NCI-H2029 (cell line): ENCODE results near the gene TP53TG5.
A peak's percentile ranks its signal among the peaks of the same experiment; 100 is the strongest.

Experiments
- DNase-seq: peaks from one replicate; lab custom pipeline; 2025; lab: John Stamatoyannopoulos, UW

TP53TG5 gene

GRCh38 chr20:45405571-45406259, 27.6 kb upstream of the TP53TG5 start:
- no peak for DNase-seq

- DNase-seq, result peak; percentile 48
Measured at GRCh38 chr20:45404438-45404837, 26.3 kb upstream of the TP53TG5 start.

DNA sequence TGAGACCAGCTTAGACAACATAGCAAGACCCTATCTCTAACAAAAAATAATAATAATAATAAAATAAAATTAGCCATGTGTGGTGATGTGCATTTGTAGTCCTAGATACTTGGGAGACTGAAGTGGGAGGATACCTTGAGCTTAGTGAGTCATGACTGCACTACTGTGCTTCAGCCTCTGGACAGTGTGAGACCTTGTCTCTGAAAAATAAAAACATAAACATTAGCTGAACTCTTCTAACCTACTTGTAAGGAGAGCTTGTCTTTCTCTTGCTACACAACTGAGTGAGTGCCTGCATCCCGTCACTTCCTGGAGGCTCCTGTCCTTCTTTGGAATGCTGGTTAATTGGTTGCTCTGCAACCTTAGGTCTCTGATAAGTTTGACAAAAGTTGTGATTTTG, 24.8 kb upstream of the TP53TG5 start:
- DNase-seq, result no peak

DNA sequence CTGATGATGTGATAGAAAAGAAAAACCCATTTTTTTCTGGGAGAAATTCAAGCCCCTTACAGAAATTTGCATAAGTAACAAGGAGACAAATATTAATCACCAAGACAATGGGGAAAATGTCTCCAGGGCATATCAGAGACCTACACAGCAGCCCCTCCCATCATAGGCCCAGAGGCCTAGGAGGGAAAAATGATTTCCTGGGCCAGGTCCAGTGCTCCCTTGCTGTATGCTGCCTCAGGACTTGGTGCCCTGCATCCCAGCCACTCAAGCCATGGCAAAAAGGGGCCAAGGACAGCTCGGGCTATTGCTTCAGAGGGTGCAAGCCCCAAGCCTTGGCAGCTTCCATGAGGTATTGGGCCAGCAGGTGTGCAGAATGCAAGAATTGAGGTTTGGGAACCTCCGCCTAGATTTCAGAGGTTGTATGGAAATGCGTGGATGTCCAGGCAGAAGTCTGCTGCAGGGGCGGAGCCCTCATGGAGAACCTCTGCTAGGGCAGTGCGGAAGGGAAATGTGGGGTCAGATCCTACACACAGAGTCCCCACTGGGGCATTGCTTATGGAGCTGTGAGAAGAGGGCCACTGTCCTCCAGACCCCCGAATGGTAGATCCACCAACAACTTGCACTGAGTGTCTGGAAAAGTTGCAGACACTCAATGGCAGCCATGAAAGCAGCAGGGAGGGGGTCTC, 22.4 kb upstream of the TP53TG5 start:
- DNase-seq, result no peak

GRCh38 chr20:45399018-45399417, 20.9 kb upstream of the TP53TG5 start:
- no peak for DNase-seq

DNA sequence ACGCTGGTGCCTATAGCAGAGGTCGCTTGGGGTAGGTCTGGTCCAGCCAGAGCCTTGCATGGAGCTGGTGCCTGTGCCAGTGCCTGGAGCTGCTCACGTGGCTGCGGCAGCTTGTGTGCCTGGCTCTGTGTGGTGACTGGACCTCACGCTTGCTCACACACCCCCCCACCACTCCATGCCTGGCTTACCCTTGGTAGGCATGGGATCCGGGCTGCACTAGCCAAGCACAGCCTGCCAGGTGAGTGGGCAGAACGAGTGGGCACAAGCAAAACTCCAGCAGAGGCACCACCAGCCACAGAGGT, 16.9 kb upstream of the TP53TG5 start:
- DNase-seq, result no peak

DNA sequence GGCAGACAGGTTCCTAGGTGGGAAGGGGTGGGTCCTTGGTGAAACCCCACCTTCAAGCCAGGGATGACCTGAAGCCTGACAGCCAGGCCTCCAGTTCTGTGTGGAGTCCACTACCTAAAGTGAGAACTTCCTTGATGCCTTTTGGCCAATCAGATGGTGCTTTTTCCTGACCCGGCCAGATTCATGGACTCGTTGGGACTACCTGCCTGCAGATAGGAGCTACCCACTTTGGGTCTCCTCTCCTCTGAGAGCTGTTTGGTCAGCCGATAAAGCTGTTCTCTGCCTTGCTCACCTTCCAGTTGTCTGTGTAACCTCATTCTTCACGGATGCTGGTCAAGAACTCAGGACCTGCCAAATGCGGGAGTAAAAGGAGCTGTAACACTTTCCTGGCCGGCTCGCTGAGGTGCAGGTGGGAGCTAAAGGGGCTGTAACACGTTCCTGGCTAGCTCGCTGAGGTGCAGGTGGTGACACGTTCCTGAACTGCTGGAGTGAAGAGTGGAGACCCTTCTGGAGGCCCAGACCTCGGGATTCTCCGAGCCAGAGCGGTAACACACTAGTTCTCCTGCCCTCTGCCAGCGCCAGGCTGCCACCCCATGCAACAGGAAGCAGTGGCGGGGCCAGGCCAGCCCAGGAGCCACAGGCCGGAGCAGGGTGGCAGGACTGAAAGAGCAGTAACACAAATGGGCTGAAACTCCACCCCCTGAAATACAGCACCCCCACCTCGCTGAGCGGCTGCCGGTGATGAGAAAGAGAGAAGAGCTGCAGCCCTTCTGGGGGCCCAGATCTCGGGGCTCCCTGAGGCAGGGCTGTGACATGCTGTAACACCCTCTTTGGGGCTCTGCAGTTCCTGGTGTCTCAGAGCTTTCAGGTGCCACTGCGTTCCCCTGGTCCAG, 16.3 kb upstream of the TP53TG5 start:
- DNase-seq, result no peak

- DNase-seq, result no peak
Measured at GRCh38 chr20:45392733-45393132, 14.6 kb upstream of the TP53TG5 start.

- DNase-seq, result no peak
Measured at GRCh38 chr20:45391559-45391958, 13.4 kb upstream of the TP53TG5 start.

DNA sequence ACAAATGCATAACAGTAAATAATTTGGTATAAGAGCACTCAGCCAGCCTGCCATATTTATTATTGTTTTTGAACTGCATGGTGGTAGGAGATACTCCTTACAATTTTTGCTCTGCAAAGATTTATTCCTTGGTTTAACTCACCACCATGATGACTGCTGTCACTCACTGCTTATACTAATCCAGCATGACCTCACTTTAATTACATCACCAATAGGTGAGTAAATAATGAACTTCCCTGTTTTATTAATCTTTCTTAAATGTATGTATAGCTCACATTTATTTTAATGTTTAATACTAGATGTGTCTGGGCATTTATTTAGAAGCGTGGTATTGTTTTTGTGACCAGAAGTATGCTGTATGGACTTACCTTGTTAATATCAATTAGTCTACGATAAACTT, 12.8 kb upstream of the TP53TG5 start:
- DNase-seq, result no peak

- DNase-seq, result no peak
Measured at GRCh38 chr20:45387274-45387673, 9.1 kb upstream of the TP53TG5 start.

GRCh38 chr20:45377269-45377668, 856 bp downstream of the TP53TG5 start:
- no peak for DNase-seq

DNA sequence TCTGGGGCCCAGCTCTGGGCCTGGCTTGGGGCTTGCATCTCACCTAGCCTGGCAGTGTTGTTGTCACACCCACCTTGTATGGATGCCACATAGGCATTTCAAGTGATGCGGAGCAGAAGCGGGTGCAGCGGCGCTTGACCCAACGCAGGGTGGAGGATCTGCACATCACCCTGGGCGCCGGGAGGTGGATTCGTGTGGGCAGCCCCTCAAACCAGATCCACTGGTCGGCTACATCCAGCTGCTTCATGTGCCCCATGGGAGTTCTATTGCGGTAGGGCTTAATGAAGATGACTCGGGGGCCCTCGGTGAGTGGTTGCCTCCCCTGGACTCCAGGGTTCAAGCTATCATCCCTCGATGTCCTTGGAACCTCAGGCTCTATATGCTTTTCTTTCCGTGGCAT, 3.2 kb downstream of the TP53TG5 start:
- DNase-seq, result no peak

DNA sequence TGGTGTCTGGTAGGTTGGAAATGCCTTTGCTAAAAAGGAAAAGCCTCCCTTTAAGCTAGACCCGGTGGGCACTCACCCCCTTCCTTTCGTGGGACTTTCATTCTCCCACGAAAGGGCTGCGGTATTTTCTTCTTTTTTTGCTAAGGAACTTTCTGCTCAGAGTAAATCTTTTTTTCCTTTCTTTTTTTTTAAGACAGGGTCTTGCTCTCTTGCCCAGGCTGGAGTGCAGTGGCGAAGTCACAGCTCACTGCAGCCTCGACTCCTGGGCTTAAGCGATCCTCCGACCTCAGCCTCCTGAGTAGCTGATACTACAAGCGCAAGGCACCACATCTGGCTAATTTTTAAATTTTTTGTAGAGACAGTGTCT, 4.0 kb downstream of the TP53TG5 start:
- DNase-seq, result no peak

- peak; percentile 83 for DNase-seq
Measured at GRCh38 chr20:45373353-45374100, 4.6 kb downstream of the TP53TG5 start.

- no peak for DNase-seq
Measured at GRCh38 chr20:45372646-45373352, 5.3 kb downstream of the TP53TG5 start.

DNA sequence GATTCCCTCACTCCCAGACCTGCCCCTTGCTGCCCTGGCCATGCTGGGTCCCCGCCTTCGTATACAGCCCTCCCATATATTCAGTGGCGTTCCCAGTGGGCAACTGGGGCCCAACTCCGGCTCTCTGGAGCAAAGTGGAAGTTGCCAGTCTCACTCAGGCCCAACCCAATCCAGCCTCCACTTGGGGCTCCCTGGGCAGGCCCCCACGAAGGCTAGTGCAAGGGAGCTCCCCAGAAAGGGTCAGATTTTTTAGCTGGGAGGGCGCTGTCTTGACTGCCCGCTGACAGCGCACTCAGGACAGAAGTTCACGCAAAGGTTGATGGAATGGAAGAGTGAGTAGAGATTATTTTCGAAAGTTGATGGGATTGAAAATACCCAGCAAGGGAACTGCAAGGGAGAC, 5.9 kb downstream of the TP53TG5 start:
- no peak for DNase-seq

- DNase-seq, result no peak
Measured at GRCh38 chr20:45370571-45371160, 7.5 kb downstream of the TP53TG5 start.

GRCh38 chr20:45368221-45368980, 9.7 kb downstream of the TP53TG5 start:
- no peak for DNase-seq

GRCh38 chr20:45367126-45367525, 11.0 kb downstream of the TP53TG5 start:
- no peak for DNase-seq

DNA sequence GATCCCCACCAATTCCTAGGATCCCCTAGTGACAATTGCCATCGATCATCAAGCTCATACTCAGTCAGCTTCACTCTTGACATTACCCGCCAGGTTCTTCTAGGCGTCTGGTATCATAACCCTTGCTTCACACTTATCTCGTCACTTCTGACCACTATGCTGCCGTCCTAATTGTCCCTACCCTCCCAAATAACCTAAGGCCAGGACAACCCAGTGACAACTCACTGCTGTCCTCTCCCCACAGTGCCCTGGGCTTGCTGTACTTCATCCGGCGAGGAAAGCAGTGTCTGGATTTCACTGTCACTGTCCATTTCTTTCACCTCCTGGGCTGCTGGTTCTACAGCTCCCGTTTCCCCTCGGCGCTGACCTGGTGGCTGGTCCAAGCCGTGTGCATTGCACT, 11.5 kb downstream of the TP53TG5 start:
- no peak for DNase-seq
